Measurements from ENCODE around the gene MYBPC2.
"Not testable (repeated sequence)": the region's sequence is repeated elsewhere in the genome, so short reads cannot be mapped to it uniquely, and the experiment has no call there.

MYBPC2 gene

DNA sequence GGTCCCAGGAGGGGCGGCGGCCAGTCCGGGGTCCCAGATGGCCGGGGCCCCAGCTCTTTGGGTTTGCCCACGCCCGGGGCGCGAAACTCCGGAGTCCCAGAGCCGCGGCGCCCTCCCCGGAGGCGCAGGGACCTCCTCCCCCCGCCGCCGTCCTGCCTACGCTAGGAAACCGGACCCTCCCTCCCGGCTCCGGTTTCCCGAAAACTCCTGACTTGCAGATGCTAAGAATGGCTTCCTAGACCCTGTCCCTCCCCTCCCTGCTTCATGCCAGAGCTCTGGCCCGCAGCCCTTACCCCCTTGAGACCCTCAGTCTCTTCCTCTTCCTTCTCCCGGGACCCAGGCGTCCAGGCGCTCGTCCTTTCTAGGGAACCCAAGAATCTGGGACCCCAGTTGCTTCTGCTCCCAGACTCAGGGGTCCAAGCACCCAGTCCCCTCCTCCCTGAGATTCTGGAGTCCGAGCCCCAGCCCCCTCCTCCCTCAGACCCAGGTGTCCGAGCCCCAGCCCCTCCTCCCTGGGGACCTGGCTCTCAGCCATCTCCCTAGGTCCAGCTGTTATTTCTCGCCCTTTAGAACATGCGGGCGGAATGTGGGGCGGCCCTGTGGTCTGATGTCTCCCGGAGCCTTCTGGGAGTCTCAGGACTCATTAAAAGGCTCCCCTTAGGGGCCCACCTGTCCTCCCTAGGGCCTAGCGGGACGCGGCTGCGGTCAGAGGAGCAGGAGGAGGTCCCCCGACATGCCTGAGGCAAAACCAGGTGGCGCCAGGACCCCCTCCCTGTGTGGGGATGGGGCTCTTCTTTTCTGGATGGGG is at the start of gene MYBPC2:
MYBPC2 (plus strand) TSS at position 672 of the 808 bp plus-strand sequence; CDS start at position 734, 62 bp downstream.
- DNase-seq = no peak

DNA sequence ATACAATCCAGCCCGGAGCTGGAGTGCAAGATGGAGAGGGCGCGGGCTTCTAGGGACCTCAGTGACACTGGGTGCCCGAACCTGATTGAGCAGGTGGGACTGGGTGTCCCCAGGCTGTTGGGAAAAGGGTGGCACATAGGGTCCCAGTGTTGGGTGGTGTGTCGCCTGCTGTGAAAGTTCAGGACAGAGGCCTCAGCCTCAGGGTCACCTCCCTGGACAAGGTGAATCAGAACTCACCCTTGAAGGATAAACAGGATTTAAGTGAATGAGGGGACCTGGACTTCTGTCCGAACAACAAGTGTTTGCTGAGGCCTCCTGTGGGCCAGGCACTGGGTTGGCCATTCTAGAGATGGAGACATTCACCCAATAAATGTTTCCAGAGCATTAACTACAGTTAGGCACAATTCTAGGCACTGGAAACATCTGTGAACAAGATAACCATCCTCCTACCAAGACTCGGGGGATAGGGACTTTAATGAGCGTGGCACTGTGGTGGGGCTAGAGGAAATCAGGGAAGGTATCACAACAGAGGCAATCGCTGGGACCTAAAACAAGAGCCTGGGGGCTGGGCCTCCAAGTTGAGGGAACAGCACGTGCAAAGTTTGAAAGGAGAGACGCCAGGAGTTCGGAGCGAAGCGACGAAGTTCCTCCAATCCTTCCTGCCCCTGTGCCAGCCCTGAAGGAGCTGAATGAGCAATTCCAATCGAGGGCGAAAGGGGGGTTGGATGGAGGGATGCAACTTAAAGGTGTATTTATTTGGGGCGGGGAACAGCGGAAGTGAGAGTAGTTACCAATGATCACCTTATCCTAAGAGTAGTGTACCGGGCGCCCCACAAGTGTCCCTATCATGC is 49.5 kb upstream of the MYBPC2 start:
- peak; percentile 51 for DNase-seq

DNA sequence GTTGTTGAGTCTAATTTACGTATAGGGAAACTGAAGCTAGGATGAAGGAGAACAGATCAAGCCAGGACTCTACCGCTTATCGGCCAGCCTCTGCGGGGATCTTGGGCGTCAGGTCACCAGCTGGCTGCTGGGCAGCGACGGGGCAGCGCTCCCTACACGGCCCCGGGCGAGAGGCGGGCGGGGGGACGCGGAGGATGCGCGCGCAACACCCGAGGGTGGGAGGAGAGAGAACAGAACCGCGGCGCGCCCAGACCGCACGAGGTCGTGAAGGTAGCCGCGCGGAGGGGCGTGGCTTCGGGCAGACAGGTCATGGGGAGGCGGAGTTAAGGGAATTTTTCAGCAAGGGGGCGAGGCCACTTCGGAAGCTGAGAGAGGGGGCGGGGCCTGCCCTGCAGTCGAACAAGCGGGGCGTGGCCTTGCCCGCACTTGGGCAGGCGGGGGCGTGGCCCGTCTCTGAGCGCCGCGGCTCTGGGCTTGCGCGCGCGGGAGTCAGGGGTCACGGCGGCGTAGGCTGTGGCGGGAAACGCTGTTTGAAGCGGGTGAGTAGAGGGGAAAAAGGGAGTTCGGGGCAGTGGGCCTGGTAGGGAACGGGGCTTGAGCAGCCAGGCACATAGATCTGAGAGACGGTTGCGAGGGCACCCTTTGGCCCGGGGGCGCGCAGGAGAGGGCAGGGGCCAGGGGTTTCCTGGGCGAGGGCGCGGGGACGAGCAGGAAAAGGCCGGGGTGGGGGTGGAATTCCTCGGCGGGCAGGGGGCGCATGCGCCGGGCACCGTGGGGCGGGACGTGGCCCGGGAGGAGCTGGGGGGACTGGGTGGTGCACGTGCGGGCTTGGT is 48.6 kb upstream of the MYBPC2 start, which contains the start of gene POLD1:
POLD1 (plus strand) TSS at position 496 of the 833 bp plus-strand sequence. CDS start 14,505 bp downstream, outside the sequence.
- peak; percentile 97 for DNase-seq

DNA sequence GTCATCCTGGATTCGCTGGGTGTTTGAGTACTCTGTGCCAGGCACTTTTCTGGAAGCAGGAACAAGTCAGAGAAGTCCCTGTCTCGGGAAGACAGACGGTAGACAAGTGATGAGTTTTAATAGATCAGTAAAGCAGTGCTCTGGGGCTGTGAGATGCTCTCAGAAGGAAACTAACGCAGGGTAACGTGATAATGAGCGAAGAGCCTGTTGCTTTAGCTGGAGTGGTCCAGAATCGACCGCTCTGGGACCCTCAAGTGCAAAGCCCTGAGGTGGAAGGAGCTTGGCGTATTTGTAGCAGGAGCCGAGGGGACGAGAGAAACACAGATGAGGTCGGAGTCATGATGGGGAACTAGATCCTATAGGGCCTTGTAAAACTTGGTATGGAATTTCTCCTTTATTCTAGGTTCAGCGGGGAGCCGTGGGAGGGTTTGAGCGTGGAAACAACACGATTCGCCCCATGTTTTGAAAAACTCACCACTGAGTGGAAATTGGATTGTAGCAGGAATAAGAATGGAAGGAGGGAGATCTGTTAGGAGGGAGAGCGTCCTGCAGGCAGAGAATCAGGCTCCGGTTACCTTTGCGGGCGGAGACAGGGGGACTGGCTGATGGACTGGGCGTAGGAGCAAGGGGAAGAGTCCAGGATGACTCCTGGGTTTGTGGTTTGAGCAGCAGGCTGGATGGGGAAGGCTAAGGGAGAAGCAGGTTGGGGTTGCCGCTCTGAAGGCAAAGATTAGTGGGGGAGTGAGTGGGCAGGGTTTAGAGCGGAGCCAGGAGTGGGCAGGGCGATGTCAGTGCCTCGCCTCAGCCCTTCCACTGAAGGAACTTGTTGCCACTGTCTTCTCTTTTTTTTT is 47.8 kb upstream of the MYBPC2 start:
- DNase-seq = peak; percentile 16

DNA sequence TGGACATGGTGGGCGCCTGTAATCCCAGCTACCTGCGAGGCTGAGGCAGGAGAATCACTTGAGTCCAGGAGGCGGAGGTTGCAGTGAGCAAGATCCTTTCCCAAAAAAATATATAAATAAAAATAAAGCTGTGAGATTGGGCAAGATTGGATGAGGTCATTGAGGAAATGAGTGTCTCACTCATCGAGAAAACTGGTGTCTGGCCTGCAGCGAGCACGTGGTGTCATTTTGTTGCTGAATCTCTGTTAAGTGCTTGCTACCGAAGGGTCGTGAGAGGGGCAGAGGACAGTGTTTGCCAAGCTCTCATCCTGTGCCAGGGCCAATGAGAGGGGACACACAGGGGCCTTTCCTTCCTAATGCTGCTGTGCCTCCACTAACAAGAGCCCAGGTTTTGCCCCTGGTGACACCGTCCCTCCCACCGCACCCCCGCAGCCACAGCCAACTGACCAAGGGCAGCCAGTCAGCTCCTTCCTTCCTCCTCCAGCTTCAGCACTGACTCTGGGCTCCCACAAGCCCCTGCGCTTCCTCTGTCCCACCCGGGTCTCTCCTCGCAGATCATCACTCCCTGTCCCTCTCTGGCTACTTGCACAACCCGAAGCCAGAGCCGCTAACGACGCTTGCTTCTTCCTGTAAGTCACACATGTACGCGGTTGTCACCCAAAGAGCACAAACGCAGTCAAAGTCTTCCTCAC is 45.4 kb upstream of the MYBPC2 start:
- no peak for DNase-seq

DNA sequence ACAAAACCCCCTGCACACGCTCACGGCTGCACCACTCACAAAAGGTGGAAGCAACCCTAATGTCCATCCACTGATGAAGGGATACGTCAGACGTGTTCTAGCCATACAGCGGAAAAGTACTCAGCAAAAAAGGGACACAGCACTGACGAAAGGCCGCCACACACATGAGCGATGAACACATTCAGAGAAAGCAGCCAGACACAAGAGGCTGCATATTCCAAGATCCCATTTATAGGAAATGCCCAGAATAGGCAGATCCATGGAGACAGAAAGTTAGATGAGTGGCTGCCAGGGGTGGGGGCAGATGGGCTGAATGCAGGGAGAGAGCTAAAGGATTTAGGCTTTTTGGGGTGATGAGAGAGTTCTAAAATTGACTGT is 44.8 kb upstream of the MYBPC2 start:
- DNase-seq = no peak

DNA sequence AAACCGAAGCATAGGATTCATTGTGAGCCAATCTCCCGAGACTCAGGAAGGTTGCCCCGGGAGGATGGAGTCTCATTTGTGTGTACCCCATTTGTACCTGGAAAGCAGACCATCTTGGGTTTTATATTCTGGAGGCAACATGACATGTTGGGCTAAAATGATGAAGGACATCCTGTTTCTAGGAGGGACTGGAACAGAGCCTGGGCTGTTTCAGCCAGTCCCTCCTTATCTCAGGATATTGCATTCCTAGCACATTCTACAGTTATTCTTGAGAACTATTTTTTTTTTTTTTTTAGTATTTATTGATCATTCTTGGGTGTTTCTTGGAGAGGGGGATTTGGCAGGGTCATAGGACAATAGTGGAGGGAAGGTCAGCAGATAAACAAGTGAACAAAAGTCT is 42.4 kb upstream of the MYBPC2 start:
- DNase-seq = not testable (repeated sequence)

DNA sequence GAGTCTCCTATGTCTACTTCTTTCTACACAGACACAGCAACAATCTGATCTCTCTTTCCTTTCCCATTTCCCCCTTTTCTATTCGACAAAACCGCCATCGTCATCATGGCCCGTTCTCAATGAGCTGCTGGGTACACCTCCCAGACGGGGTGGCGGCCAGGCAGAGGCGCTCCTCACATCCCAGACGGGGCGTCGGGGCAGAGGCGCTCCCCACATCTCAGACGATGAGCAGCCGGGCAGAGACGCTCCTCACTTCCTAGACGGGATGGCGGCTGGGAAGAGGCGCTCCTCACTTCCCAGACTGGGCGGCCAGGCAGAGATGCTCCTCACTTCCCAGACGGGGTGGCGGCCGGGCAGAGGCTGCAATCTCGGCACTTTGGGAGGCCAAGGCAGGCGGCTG is 41.7 kb upstream of the MYBPC2 start:
- DNase-seq = not testable (repeated sequence)

DNA sequence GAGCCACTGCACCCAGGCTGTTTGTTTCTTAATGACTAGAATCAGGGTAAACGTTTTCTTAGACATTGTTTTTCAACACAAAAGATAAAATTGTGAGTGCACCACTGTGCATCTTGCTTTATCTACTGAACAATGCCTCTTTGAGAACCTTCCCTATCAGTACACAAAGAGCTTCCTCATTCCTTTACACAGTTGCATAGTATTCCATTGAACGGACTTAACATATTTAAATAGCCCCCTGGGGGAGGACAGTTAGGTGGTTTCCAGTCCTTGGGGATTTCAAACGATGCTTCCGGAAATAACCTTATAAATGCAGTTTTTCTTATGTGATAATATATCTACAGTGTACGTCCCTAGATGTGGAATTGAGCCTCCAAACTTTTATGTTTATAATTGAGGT is 39.9 kb upstream of the MYBPC2 start:
- no peak for DNase-seq

DNA sequence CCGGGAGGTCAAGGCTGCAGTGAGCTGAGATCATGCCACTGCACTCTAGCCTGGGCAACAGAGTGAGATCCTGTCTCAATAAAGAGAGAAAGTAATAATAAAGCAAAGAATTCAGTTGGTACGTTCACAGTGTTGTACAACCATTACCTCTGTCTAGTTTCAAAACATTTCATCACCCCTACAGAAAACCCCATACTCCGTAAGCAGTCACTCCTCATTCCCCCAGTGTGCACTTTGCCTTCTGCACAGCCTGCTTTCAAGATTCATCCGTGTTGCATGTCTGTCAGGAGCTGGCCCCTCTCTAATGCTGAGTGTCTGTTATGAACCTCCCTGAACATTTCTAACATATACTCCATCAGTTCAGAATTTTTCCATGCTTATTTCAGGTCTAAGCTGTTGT is 39.1 kb upstream of the MYBPC2 start:
- DNase-seq = no peak

DNA sequence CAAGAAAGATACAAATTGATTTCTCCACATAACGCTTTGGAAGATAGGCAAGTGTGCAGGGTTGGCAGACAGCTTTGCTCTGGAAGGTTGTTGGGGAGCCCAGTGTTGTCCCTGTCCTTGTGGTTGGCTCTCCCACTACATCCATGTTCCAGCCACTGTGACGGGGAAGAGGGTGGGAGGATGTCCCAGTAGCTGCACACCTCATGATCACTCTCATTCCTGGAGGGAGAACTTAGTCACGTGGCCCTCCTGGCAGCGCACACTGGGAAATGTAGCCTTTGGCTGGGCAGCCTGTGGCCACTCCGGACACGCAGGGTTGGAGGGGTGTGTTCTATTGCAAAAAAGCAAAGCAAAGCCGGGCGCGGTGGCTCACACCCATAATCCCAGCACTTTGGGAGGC is 38.7 kb upstream of the MYBPC2 start:
- DNase-seq = no peak

DNA sequence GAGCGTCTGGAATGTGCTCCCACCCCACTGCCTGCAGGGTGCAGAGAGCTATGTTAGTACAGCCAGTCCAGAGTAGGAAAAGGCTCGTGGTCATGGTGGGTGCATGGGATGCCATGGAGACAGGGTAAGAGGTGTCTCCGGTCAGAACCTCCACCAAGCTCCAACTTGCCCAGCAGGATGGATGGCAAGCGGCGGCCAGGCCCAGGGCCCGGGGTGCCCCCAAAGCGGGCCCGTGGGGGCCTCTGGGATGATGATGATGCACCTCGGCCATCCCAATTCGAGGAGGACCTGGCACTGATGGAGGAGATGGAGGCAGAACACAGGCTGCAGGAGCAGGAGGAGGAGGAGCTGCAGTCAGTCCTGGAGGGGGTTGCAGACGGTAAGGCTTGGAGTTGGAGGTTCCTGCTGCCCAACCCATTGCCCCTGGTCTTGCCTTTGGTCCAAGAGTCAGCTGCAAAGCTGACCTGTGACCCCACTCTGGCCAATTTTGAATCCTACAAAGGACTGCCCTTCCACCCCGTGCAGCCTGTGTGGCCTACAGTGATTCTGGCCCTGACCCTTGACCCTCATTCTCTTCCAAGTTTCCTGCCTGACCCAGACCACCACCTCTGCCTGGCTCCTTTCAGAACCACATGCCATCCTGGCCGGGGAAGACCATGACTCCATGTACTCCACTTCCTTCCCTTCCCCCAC is 33.9 kb upstream of the MYBPC2 start:
- no peak for DNase-seq

DNA sequence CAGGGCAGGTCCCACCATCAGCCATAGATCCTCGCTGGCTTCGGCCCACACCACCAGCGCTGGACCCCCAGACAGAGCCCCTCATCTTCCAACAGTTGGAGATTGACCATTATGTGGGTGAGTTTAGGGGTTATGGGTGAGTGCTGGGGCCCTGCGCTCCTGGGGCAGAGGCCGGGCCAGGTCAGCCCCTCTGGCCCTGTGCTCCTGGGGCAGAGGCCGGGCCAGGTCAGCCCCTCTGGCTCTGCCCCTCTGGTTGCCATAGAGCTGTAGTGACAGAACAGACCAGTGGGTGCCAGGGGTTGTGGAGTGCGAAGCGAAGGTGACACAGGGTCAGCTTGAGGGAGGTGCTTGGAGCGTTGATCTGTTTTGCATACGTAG is 33.3 kb upstream of the MYBPC2 start:
- no peak for DNase-seq

DNA sequence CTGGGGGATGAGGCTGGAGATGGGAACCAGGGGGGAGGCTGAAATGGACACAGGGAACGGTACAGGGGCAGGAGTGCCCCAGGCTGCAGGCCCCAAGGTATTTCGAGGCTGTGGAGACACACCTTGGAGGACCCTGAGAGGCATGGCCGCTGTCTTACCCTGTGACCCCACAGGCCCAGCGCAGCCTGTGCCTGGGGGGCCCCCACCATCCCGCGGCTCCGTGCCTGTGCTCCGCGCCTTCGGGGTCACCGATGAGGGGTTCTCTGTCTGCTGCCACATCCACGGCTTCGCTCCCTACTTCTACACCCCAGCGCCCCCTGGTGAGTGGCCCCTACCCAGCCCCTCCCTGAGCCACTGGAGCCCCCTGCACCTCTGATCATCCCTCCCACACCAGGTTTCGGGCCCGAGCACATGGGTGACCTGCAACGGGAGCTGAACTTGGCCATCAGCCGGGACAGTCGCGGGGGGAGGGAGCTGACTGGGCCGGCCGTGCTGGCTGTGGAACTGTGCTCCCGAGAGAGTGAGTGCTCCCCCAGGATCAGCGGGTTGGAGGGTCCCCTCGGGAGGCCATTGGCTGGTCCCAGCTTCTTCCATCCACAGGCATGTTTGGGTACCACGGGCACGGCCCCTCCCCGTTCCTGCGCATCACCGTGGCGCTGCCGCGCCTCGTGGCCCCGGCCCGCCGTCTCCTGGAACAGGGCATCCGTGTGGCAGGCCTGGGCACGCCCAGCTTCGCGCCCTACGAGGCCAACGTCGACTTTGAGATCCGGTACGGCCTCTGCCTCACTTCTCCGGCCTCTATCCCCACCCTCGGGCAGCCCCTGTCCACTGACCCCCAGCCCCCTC is 30.9 kb upstream of the MYBPC2 start:
- DNase-seq = no peak

DNA sequence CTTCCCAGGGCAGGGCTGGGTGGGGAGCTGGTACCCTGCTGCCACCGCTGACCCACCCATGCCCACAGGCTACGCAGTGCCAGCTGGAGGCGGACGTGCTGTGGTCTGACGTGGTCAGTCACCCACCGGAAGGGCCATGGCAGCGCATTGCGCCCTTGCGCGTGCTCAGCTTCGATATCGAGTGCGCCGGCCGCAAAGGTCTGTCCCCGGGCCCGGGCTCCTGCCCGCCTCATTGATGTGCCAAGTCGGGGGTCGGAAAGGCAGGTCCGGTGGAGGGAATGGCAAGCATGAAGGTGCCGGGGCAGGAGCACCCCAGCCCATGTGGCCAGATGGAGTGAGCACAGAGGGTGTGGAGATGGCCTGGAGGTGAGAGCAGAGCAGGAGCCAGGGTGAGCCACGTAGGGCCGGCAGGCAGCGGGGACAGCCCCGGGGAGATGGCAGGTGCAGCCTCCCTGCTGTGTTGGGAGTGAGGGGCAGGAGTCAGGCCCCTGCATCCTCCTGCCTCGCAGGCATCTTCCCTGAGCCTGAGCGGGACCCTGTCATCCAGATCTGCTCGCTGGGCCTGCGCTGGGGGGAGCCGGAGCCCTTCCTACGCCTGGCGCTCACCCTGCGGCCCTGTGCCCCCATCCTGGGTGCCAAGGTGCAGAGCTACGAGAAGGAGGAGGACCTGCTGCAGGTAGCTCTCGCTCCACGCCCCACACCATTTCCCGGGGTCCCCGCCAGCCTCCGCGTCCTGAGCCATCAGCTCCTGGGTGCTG is 30.0 kb upstream of the MYBPC2 start:
- no peak for DNase-seq

DNA sequence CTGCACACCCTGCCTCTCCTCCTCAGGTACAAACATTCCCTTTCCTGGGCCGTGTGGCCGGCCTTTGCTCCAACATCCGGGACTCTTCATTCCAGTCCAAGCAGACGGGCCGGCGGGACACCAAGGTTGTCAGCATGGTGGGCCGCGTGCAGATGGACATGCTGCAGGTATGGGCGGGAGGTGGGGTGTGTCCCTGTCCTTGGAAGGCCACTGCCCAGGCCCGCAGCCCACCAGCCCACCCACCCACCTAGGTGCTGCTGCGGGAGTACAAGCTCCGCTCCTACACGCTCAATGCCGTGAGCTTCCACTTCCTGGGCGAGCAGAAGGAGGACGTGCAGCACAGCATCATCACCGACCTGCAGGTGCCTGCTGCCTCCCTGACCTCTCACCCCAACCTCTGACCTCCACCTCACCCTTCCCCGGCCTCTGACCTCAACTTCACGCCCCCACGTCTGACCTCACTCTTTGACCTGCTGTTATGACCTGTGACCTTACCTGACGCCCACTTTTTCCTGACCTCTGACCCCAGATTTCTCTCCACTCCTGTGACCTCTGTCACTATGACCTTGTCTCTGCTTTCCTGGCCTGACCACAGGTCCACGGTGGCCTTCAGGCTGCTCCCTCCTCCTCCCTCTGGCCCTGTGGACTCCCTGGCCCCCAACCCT is 26.4 kb upstream of the MYBPC2 start:
- no peak for DNase-seq

DNA sequence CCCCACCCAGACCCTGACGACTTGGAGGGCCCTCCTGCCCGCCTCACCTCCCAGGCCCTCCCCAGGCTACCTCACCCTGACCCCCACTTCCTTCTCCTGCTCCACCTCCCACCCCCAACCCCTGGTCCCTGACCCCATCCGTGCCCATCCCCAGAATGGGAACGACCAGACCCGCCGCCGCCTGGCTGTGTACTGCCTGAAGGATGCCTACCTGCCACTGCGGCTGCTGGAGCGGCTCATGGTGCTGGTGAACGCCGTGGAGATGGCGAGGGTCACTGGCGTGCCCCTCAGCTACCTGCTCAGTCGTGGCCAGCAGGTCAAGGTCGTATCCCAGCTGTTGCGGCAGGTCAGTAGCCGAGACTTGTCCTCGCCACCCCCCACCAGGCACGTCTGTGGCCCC is 25.9 kb upstream of the MYBPC2 start:
- DNase-seq = no peak

DNA sequence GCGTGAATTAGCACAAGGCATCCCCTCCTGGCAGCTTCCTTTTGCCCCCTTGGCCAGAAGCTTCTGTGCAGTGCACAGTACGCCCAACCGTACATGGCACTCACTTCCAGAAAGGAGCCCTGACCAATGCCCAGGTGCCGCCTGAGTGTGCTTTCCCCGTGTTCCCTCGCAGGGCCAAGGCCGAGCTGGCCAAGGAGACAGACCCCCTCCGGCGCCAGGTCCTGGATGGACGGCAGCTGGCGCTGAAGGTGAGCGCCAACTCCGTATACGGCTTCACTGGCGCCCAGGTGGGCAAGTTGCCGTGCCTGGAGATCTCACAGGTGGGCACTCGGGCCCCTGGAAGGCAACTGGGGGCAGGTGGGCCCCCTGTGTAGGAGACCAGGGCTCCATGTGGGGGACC is 23.3 kb upstream of the MYBPC2 start:
- DNase-seq = no peak

DNA sequence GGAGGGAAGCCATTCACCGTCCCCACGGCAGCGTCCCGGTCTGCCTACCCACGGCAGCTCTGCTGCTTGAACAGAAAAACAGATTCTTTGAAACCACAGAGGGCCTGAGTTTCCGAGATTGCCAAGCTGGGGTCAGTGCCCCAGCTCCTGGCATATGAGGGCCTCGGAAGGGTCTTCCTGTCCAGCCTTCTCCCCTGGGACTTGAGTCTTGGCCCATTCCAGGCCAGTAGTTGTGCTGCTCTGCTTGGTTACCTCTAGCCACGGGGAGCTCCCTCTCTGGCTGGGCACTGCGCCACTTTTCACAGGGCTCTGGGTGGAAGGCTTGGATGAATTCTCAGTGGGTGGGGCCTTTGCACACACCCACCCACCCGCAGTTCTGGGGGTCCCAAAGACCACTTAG is 22.6 kb upstream of the MYBPC2 start:
- DNase-seq = no peak

Data from kidney glomerular epithelial cell (primary cell).